ENCODE data around the gene EPHA4.

EPHA4 gene

GRCh38 chr2:221448844-221449390, 123.2 kb downstream of the EPHA4 start:
- H3K4me3 ChIP-seq (ENCODE audit: low read length) = no peak overlapping the region
- DNase-seq (ENCODE audit: low read depth) = no peak
- no peak for TF ChIP-seq CTCF (conservative IDR thresholded peaks at IDR 0.05; ENCODE audit: low read depth, low read length)

GRCh38 chr2:221448057-221448843, 123.9 kb downstream of the EPHA4 start:
- H3K4me3 ChIP-seq (ENCODE audit: low read length) = no peak overlapping the region
- no peak for DNase-seq (ENCODE audit: low read depth)
- TF ChIP-seq CTCF (conservative IDR thresholded peaks at IDR 0.05; ENCODE audit: low read depth, low read length) = no peak

GRCh38 chr2:221447310-221447709, 124.8 kb downstream of the EPHA4 start:
- H3K4me3 ChIP-seq (ENCODE audit: low read length) = no peak overlapping the region
- no peak for TF ChIP-seq CTCF (conservative IDR thresholded peaks at IDR 0.05; ENCODE audit: low read depth, low read length)
- no peak for DNase-seq (ENCODE audit: low read depth)

GRCh38 chr2:221446140-221446539, 126.0 kb downstream of the EPHA4 start:
- DNase-seq (ENCODE audit: low read depth) = no peak
- TF ChIP-seq CTCF (conservative IDR thresholded peaks at IDR 0.05; ENCODE audit: low read depth, low read length) = no peak
- no peak overlapping the region for H3K4me3 ChIP-seq (ENCODE audit: low read length)

- H3K4me3 ChIP-seq (ENCODE audit: low read length) = no peak overlapping the region
- no peak for DNase-seq (ENCODE audit: low read depth)
- TF ChIP-seq CTCF (conservative IDR thresholded peaks at IDR 0.05; ENCODE audit: low read depth, low read length) = no peak
Observed at GRCh38 chr2:221444106-221444505, 128.0 kb downstream of the EPHA4 start.

GRCh38 chr2:221443645-221444044, 128.5 kb downstream of the EPHA4 start:
- no peak for DNase-seq (ENCODE audit: low read depth)

More at GRCh38 chr2:221443645-221444044, 128.5 kb downstream of the EPHA4 start:
- TF ChIP-seq CTCF (conservative IDR thresholded peaks at IDR 0.05; ENCODE audit: low read depth, low read length) = no peak
- H3K4me3 ChIP-seq (ENCODE audit: low read length) = no peak overlapping the region

All from retinal pigment epithelial cell (primary cell).